Activated CD8-positive, alpha-beta T cell treated with anti-CD3 and anti-CD28 coated beads for 36 hours (primary cell): ENCODE measurements around the gene TNS1. TPM values are rescaled to one million over a fixed set of nuclear protein-coding genes. Genes with fewer than 3 reads are reported as not detected.

ENCODE experiments used
- ATAC-seq: fragments of 200-7000 bp; cut with Tn5 transposase; one replicate; pipeline ENCODE4 v1.10.0; 2021; ENCODE audit warnings: mild to moderate bottlenecking, moderate library complexity
- CTCF ChIA-PET: fragments of 350-600 bp; sonication (Branson Sonifier 250); formaldehyde crosslinking; loops from one replicate; lab custom pipeline; 2021; ENCODE audit warnings: antibody characterized with exemption; lab: Charles Lee
- POLR2A ChIA-PET: fragments of 350-600 bp; sonication (Branson Sonifier 250); formaldehyde crosslinking; loops from one replicate; lab custom pipeline; 2021; ENCODE audit warnings: antibody characterized with exemption; lab: Charles Lee
- DNase-seq: peaks from one replicate; pipeline ENCODE4 v3.0.0-alpha.2; 2020
- H3K27ac Mint-ChIP-seq: one replicate; pipeline ENCODE4 v1.8.0; 2021; ENCODE audit warnings: mild to moderate bottlenecking, mixed read lengths
- H3K27me3 Mint-ChIP-seq: one replicate; pipeline ENCODE4 v1.8.0; 2021; ENCODE audit warnings: mixed read lengths
- H3K36me3 Mint-ChIP-seq: one replicate; pipeline ENCODE4 v1.8.0; 2021; ENCODE audit warnings: low read depth, mixed read lengths
- H3K4me1 Mint-ChIP-seq: one replicate; pipeline ENCODE4 v1.8.0; 2021; ENCODE audit warnings: low read depth, mixed read lengths
- H3K4me3 Mint-ChIP-seq: one replicate; pipeline ENCODE4 v1.8.0; 2021; ENCODE audit warnings: mild to moderate bottlenecking, moderate library complexity, mixed read lengths
- H3K9me3 Mint-ChIP-seq: one replicate; pipeline ENCODE4 v1.8.0; 2021; ENCODE audit warnings: mixed read lengths
- CTCF ChIP-seq: fragments of 200-600 bp; IDR thresholded peaks from one replicate; pipeline ENCODE4 v1.8.0; 2022; ENCODE audit warnings: antibody characterized with exemption, mild to moderate bottlenecking
- intact Hi-C: fragments of 100-400 bp; cut with micrococcal nuclease; formaldehyde crosslinking; loops from one replicate; pipeline ENCODE4 v1.10.0; 2022
- total RNA-seq, 2 experiments: library from RNA; stranded (reverse); gene quantifications; one replicate each; pipeline ENCODE4 v1.2.3, GENCODE V29; 2021

TNS1 gene
- total RNA-seq, 2 experiments from 2014 or later: 1.8 to 2.0 TPM

GRCh38 chr2:217832987-217833386, 169.8 kb downstream of the TNS1 start:
- no peaks in the 10 kb centered on the region for H3K9me3 Mint-ChIP-seq
- no peak overlapping the region for H3K4me3 Mint-ChIP-seq
- ChIA-PET POLR2A (interaction anchor here (0.9 to 1.2 kb wide), 2 partner anchors 14 to 23 kb away, joined by 3 read pairs; no protein-coding TSS in a partner anchor), CTCF (interaction anchor here (1.4 kb wide), 1 partner anchor 54 kb away, joined by 3 read pairs; no protein-coding TSS in a partner anchor)
- H3K27me3 Mint-ChIP-seq: no peaks in the 10 kb centered on the region
- ATAC-seq: no peak
- no peaks in the 10 kb centered on the region for H3K36me3 Mint-ChIP-seq
- no peak for DNase-seq
- H3K27ac Mint-ChIP-seq: no peak overlapping the region
- H3K4me1 Mint-ChIP-seq: no peaks in the 10 kb centered on the region
- no peak for TF ChIP-seq CTCF
- intact Hi-C loops: no loop called here

DNA sequence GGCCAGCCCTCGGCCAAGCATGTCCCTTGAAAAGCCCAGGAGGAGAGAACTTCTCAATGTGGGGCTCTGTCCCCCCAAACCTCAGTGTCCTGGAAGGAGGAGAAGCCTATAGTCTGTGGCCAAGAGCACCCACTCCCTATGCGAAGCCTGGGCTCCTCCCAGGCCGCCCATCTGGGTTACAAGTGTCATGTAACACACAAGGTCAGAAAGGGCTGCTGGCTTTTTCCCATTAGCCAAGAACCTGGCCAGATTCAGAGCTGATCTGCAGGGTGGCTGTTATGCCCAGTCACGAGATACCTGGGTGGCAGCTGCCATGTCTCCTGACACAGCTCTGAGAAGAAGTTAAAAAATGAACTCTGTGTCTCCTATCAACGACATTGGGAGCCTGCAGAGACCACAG, 170.7 kb downstream of the TNS1 start:
- H3K9me3 Mint-ChIP-seq: no peaks in the 10 kb centered on the region

GRCh38 chr2:217831306-217831705, 171.5 kb downstream of the TNS1 start:
- intact Hi-C loops: no loop called here
- no peaks in the 10 kb centered on the region for H3K9me3 Mint-ChIP-seq
- ATAC-seq: no peak
- no peak for TF ChIP-seq CTCF
- H3K4me3 Mint-ChIP-seq: no peak overlapping the region
- CTCF ChIA-PET: no interaction called here
- POLR2A ChIA-PET: no interaction called here
- H3K27me3 Mint-ChIP-seq: no peaks in the 10 kb centered on the region
- no peak overlapping the region for H3K27ac Mint-ChIP-seq
- no peaks in the 10 kb centered on the region for H3K4me1 Mint-ChIP-seq
- DNase-seq: no peak
- no peaks in the 10 kb centered on the region for H3K36me3 Mint-ChIP-seq

More for the DNA sequence above, 170.7 kb downstream of the TNS1 start:
- no peak for DNase-seq
- no peak for TF ChIP-seq CTCF
- Mint-ChIP-seq H3K4me1 (no peaks in the 10 kb centered on the region), H3K4me3 (no peak overlapping the region), H3K27me3 (no peaks in the 10 kb centered on the region), H3K36me3 (no peaks in the 10 kb centered on the region), H3K27ac (no peak overlapping the region)
- ATAC-seq: no peak
- intact Hi-C loops: no loop called here
- ChIA-PET POLR2A (no interaction called here), CTCF (interaction anchor here (1.4 kb wide), 1 partner anchor 54 kb away, joined by 3 read pairs; no protein-coding TSS in a partner anchor)

DNA sequence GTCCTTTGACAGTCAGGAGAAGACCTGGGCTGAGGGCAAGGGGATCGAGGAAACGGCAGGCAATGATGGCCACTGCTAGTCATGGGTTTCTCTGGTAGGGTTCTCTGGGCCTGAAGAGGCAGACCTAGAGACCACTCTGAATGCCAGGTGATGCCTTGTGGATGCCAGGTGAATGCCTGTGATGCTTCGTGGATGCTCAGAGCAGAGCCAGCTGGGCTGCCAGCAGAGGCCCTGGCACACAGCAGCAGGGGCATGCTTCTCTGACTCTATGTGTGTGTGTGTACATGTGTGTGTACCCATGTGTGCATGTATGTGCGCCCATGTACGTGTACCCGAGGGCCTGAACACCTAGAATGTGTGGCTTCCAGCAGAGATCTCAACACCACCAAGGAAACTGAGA, 172.0 kb downstream of the TNS1 start:
- TF ChIP-seq CTCF: no peak
- H3K36me3 Mint-ChIP-seq: no peaks in the 10 kb centered on the region
- no peak for DNase-seq
- no peaks in the 10 kb centered on the region for H3K9me3 Mint-ChIP-seq
- CTCF ChIA-PET: no interaction called here
- no peaks in the 10 kb centered on the region for H3K27me3 Mint-ChIP-seq
- H3K4me1 Mint-ChIP-seq: no peaks in the 10 kb centered on the region
- POLR2A ChIA-PET: no interaction called here
- H3K4me3 Mint-ChIP-seq: no peak overlapping the region
- no peak for ATAC-seq
- no peak overlapping the region for H3K27ac Mint-ChIP-seq
- intact Hi-C loops: no loop called here

DNA sequence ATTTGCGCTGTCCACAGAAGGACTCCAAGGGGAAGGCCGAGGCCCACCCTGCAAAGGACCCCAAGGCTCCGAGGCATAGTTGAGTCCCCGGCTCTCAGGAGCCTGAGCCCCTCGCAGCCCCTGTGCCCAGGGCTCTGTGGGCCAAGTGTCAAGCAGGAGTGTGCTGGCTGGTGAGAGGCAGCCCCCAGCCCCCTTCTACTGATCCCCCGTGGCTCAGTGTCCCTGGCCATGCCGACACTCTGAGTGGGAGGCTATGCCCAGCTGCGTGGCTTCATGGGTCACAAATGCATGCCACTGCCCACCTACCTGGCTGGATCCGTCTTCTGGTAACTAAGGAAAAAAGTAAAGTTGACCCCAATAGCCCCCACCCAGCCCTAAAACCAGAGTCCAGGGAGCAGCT, 172.7 kb downstream of the TNS1 start:
- ATAC-seq (no peak), DNase-seq (no peak)
- intact Hi-C loops: no loop called here
- POLR2A ChIA-PET: no interaction called here
- Mint-ChIP-seq H3K27ac (no peak overlapping the region), H3K36me3 (no peaks in the 10 kb centered on the region), H3K9me3 (no peaks in the 10 kb centered on the region), H3K27me3 (no peaks in the 10 kb centered on the region), H3K4me3 (no peak overlapping the region), H3K4me1 (no peaks in the 10 kb centered on the region)
- CTCF ChIA-PET: no interaction called here
- TF ChIP-seq CTCF: no peak
